Islet of Langerhans (tissue), 1 donor: ENCODE measurements around the gene H2AZ2.
"Not testable (repeated sequence)": the region's sequence is repeated elsewhere in the genome, so short reads cannot be mapped to it uniquely, and the experiment has no call there.

Source experiments
- FAIRE-seq: peaks from one replicate; lab custom pipeline; 2011; peaks lifted over from hg19 to GRCh38; lab: Jason Lieb, UNC

The H2AZ2 gene

GRCh38 chr7:44870336-44870735 is 22.4 kb upstream of the H2AZ2 start:
- FAIRE-seq = not testable (repeated sequence)

- FAIRE-seq = no peak
These were observed 19.4 kb upstream of the H2AZ2 start for GRCh38 chr7:44867073-44867995.

GRCh38 chr7:44861949-44862348 is 14.1 kb upstream of the H2AZ2 start:
- not testable (repeated sequence) for FAIRE-seq

DNA sequence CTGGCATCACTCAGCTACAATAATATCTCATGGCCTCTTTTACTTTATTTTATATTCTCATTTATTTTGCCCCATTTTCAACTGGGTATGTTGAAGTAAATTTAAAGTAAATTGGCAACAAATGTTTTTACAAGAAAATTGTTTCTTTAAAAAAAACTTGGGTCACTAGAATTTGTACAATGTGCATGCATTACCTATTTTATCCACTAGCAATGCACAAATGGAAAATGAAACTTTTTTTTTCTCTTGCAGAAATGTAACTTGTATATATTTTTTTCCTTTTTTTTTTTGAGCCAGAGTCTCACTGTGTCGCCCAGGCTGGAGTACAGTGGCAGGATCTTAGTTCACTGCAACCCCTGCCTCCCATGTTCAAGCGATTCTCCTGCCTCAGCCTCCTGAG is 10.3 kb upstream of the H2AZ2 start:
- no peak for FAIRE-seq

- no peak for FAIRE-seq
These were observed 6.9 kb upstream of the H2AZ2 start for GRCh38 chr7:44854644-44855364.

DNA sequence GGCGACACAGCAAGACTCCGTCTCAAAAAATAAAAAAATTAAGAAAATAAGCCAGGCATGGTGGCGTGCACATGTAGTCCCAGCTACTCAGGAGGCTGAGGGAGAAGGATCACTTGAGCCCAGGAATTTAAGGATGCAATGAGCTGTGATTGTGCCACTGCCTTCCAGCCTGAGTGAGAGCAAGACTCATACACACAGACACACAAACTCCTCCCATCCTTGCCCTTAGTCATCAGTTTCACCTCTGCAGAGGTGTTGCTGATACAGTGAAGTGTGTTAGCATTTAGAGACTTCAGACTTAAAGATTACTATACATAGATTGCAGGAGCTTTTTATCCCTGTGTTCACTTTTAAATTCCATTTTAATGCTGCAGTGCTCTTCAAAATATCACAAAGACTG is 5.5 kb upstream of the H2AZ2 start:
- FAIRE-seq = no peak

DNA sequence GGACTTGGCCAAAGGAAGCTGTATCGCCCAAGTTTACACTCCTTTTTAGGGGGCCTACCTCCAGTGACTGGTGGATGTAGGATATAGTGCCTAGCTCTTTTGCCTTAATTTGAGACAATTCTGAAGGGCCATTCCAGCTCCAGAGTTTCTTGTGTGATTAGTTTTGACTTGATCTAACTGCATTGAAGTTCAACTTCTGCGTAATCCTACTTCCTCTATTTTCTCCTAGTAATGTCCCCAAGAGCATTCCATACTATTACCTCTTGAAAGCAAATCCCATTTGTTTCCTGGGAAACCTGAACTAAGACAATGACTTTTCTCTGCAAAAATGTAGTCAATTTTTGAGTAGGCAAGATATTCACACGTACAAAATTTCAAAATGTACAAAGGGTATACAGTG is 4.7 kb upstream of the H2AZ2 start:
- no peak for FAIRE-seq

DNA sequence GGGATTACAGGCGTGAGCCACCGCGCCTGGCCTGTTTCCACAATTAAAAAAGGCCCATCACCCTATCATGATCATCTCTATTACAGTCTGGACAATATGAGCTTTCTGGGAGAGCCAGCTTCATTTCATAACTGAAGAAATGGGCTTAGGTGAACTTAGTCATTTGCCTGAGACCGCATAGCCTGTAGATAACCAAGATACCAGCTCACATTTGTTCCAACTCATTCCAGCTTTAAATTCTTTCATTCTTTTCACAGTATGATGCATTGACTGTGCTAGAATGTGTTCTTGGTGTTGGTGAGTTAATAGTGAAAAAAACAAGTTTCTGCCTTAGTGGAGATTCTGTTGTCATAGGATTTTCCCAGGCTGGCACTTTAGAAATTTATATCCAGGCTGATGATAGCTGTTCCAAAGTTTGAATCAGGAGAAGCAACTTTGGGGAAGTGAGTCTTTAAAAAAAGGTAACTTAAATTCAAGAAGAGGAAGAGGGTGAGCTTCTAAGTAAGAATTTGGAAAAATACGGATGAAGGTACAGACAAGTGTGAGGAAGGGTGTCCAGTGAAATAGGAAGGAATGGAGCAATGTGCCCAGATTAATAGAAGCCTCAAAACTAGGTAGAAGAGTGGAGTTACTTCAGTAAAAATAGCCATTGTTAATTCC is 2.1 kb upstream of the H2AZ2 start:
- FAIRE-seq = no peak

- FAIRE-seq = no peak
These were observed 1.5 kb upstream of the H2AZ2 start for GRCh38 chr7:44849259-44849884.

GRCh38 chr7:44847509-44847919 is 373 bp downstream of the H2AZ2 start:
- FAIRE-seq = no peak

- no peak for FAIRE-seq
These were observed 925 bp downstream of the H2AZ2 start for GRCh38 chr7:44846816-44847508.

DNA sequence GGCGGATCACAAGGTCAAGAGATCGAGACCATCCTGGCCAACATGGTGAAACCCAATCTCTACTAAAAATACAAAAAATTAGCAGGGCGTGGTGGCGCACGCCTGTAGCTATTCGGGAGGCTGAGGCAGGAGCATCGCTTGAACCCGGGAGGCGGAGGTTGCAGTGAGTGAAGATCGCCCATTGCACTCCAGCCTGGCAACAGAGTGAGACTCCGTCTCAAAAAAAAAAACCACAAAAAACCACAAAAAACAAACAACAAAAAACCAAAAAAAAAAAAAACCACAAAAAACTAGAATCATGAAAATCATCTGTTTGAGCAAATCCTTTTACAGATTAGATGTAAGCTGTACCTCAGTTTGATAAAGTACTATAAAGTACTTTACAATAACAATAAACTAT is 1.5 kb downstream of the H2AZ2 start:
- FAIRE-seq = not testable (repeated sequence)

DNA sequence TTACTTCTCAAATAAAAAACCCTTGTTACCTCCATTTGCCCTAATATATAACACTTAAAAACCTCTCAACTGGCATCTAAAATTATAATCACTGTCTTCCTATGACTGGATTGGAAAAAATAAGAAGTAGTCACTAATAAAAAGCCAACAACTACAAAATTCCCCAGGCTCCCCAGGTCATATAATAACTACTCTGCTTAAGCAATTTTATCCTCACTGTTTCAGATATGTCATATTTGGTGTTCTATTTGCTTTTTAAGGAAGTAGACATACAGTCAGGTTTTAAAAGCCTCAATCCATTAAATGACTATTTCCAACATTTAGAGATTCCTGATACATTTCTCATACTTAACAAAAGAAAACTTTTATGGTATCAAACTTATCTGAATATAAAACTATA is 2.4 kb downstream of the H2AZ2 start:
- no peak for FAIRE-seq

DNA sequence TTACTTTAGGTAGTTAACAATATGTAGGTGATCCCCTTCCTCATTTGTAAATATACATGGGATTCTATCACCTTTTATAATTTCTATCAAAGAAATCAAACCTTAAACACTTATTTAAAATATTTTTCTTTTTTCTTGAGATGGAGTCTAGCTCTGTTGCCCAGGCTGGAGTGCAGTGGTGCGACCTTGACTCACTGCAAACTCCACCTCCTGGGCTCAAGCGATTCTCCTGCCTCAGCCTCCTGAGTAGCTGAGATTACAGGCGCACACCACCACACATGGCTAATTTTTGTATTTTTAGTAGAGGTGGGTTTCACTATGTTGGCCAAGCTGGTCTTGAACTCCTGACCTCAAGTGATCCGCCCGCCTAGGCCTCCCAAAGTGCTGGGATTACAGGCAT is 4.4 kb downstream of the H2AZ2 start:
- not testable (repeated sequence) for FAIRE-seq

DNA sequence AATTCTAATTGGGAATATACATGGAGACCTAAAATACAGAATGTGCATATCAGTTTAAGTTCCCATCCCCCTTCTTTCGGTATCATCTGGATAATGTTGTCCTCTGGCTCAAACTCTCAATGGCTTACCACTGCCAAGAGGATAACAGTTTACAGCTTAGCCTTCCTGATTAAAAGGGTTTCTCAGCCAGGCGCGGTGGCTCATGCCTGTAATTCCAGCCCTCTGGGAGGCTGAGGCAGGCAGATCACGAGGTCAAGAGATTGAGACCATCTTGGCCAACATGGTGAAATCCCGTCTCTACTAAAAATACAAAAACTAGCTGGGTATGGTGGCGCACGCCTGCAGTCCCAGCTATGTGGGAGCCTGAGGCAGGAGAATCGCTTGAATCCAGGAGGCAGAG is 5.2 kb downstream of the H2AZ2 start:
- FAIRE-seq = not testable (repeated sequence)

DNA sequence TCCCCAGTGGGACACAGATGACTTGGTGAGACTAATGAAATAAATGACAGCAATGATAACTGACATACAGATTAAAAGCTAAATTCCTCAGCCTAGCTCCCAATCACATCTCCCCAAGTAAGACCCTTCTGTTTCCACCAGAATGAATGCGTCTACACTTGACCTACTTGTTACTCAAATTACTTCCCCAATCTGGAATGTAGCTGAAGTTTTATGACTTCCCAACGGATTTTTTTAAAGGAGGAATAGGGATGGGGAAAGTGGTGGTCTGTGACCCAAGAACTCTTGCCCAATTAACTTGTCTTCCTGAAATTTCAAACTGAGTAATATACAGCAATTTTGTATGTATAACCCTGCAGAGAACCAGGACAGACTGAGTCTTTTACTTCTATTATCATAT is 9.1 kb downstream of the H2AZ2 start:
- no peak for FAIRE-seq

DNA sequence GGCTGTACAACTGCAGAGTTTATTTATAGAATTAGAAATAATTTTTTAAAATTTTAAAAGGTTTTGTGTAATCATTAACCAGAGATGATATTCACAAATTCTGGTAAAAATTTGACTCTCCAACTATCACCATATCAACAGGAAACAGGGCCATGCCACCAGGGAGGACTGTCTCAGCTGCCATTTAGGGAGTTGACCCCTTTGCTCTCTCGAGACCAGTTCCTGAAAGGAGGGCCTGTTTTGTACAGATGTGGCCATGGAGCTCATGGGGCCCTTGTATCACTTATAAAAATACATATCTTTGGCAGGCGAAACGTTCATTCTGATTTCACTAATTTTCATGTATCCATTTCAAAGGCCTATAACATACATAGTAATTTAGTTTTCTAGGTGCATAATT is 20.3 kb downstream of the H2AZ2 start:
- no peak for FAIRE-seq

DNA sequence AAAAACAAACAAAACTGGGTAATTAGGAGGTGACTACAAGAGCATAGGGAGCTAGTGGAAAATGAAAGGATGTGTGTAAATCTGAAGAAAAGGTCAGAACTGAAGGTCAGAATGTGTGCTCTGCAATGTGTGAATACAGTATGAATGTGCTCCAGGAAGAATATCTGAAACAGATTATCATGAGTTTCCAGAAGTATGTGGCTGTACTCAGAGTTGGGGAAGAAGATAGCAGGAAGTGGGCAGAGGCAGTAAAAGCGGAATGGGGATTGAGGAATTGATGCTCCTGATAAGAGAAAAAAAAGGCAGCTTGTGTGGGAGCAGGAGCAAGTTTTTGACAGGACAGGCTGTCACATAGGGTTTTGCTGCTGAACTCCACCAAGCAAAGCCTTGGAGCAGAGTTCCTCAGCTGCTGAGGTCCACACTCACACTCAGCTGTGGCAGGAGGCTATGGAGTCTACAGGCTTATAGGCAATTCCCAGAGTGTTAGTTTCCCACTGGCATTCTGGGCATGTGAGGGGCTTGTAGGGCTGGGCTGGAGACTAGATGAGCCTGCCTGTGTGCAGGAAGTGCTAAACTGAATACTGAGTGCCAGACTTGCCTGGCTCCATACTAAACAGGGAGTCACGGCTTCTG is 22.9 kb downstream of the H2AZ2 start:
- FAIRE-seq = no peak

DNA sequence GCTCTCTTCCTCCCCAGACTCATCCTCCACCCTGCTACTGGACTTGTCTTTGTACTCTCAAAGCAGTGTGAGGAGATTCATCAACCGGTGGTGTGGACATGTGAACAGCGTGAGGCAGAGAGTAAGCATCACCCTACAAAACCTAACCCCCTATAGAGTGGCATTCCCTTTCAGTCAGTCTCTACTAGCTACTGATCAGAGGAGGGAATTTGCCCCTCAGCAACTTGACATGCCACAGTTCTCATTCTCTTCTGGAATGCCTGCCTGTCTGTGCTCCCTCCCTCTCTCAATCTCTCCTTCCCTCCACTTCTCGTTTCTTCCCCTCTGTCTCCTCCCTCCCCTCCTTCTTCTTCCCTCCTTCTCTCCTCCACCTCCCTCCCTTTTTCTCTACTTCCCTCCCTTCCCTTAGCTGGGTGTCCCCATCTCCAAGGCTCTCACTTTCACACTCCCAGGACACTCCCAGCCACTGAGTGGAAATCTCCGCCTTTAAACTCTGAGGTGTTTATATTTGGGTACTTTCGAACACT is 24.6 kb downstream of the H2AZ2 start:
- FAIRE-seq = no peak

GRCh38 chr7:44819292-44819691 is 28.6 kb downstream of the H2AZ2 start:
- FAIRE-seq = no peak

DNA sequence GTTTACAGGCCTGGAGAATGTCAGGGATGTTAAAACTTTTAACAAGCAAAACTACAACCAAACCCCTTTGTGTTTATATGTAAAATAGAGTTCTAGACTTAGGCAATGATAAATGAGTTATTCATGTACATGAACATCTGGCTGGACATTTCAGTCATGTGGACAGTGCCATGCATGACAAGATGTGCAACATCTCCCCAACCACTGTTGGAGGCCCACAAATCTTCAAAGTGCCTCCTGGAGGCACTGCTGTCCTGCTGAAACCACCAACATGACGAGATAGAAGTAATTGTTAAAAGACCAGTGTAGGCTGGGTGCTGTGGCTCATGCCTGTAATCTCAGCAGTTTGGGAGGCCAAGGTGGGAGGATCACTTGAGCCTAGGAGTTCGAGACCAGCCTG is 33.0 kb downstream of the H2AZ2 start:
- FAIRE-seq = no peak
